ENCODE data around the gene PKD1L1. TPM values are rescaled to one million over a fixed set of nuclear protein-coding genes. Genes with fewer than 3 reads are reported as not detected.

The PKD1L1 gene
- total RNA-seq, 1 donor from 2014 or later, result 5.9 TPM

- DNase-seq (ENCODE audit: low spot score), result no peak
These were observed 43.0 kb downstream of the PKD1L1 start for GRCh38 chr7:47905076-47905920.

GRCh38 chr7:47902013-47902412 is 46.3 kb downstream of the PKD1L1 start:
- no peak for DNase-seq (ENCODE audit: low spot score)

GRCh38 chr7:47901542-47901941 is 46.7 kb downstream of the PKD1L1 start:
- no peak for DNase-seq (ENCODE audit: low spot score)

DNA sequence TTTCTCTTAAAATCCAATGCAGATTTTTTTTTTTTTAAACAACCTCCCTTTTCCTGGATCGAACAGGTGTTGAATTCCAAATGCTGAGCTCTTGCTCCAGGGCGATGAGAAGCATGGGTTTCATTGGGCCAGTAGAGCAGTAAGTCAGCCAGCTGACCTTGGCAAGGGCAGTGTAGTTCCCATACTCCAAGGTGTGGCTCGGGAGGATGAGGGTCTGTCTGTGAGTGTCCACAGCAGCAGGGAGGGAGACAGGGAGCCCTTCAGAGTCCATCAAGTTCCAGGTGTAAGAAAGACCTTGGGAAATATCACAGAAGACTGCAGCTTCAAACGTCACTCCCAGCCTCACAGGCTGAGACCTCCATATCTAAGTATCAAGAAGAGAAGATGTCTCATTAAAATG is 50.4 kb downstream of the PKD1L1 start:
- DNase-seq (ENCODE audit: low spot score), result no peak

GRCh38 chr7:47896809-47897423 is 51.4 kb downstream of the PKD1L1 start:
- no peak for DNase-seq (ENCODE audit: low spot score)

GRCh38 chr7:47895026-47895425 is 53.2 kb downstream of the PKD1L1 start:
- no peak for DNase-seq (ENCODE audit: low spot score)

DNA sequence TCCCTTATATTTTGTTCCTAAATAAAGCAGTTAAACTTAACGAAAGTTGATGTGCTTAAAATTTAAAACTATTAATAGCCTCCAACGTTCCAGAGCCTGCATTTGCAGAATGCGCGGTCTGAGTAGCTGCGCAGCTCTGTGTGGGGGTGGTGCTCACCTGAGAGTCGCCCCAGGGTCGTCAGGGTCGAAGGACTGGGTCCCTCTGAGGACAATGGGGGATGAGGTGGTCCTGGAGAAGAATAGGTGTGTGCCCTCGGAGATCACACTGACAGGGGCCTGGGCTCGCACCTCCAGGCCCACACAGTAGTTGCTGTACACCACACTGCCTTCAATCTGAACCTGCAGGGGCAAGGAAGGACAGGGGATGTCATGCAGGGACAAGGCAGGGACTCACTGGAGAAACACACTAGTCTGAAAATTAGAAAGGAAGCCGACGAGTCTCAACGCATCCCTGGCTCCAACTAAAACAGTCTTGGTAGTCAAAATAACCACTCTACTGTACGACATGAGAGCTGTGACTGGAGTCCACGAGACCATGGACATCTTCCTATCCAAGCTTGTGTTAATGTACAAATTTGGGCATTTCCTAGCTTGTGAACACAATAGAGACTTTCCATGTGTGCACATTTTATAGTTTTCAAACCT is 54.4 kb downstream of the PKD1L1 start:
- DNase-seq (ENCODE audit: low spot score), result no peak

GRCh38 chr7:47893238-47893637 is 55.0 kb downstream of the PKD1L1 start:
- DNase-seq (ENCODE audit: low spot score), result no peak

GRCh38 chr7:47890606-47891005 is 57.7 kb downstream of the PKD1L1 start:
- DNase-seq (ENCODE audit: low spot score), result no peak

- no peak for DNase-seq (ENCODE audit: low spot score)
These were observed 58.1 kb downstream of the PKD1L1 start for GRCh38 chr7:47890125-47890524.

DNA sequence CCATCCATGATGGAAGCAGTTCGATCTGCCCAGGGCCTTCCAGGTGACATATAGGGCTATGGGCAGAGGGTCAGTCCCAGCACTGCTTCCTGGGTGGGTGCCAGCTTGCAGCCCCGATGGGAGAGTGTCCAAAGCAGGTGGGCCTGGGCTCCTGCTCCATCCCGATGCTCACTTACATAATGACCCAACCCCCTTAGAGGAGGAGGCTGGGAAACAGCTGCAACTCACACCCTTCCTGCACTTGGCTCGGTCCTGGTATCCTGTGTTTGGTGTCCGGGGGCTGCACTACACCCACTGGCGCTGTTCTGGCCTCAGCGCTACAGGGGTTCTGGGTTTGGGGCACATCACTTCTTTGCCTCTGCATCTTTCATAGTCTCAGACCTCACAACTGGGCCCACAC is 58.5 kb downstream of the PKD1L1 start:
- DNase-seq (ENCODE audit: low spot score), result no peak

DNA sequence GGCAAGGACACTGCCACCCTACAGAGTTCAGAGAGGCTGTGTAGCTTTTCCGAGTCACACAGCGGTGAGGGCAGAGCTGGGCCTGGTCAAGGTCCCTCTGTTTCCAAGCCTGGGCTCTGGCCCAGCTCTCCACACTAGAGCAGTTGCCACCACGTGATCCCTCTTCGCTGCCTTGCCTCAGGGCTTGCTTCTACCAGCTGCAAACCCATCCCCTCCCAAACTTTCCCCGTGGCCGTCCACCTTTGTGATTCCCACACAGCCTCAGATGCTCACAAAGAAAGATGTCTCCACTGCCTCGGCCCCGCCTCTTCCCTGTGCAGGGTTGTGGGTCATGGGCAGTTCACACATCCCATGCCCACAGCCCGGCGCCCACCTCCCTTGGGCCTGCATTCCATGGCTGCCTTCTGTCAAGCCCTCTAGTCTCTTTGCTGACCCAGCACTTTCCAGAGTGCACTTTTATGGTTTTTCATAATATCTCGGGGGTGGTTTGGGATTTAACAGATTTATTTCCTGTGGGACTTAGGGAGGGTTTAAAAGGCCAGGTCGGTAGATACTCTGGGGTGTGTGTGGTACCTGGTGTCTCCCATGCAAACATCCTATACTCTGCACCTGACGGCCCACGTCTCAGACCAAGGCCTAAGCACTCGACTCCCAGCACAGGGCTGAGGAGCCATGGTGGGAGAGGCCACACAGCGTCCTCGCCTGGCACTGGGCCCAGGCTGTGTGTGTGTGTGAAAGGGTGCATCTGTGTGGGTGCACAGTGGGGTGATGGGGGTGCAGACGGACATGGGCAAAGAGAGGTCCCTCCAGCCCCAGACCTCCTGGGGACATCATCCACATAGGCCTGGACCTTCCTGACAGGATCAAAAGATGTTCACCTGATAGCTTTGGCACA is 59.6 kb downstream of the PKD1L1 start:
- no peak for DNase-seq (ENCODE audit: low spot score)

DNA sequence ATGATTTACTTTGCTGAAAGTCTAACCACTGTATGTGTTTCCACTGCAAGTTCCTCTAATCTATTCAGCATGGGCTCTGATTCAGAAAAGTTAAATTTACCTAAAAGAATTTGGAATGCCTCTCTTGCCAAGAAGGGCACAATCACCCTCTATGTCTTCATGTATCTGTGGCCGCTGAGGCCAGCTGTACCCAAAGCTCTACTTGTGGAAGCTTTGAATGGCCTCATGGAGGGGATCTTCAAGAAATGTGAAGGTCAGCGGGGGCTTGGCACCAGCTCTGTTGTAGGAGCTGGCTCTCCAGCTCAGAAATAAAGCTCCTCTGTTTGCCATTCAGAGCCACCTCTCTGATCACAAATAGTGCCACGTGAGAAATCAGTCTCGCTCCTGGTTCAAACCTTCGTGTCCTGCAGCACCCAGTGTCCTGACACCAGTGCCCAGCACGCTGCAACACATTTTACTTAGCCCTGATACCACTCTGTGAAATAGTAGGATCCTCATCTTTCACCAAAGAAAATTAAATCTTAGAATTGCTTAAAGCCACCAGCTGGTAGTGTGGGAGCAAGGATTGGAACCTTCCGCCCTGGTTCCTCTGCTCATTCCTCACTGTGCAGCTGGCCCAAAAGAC is 61.1 kb downstream of the PKD1L1 start:
- DNase-seq (ENCODE audit: low spot score), result no peak

GRCh38 chr7:47885987-47886811 is 62.1 kb downstream of the PKD1L1 start:
- DNase-seq (ENCODE audit: low spot score), result no peak

DNA sequence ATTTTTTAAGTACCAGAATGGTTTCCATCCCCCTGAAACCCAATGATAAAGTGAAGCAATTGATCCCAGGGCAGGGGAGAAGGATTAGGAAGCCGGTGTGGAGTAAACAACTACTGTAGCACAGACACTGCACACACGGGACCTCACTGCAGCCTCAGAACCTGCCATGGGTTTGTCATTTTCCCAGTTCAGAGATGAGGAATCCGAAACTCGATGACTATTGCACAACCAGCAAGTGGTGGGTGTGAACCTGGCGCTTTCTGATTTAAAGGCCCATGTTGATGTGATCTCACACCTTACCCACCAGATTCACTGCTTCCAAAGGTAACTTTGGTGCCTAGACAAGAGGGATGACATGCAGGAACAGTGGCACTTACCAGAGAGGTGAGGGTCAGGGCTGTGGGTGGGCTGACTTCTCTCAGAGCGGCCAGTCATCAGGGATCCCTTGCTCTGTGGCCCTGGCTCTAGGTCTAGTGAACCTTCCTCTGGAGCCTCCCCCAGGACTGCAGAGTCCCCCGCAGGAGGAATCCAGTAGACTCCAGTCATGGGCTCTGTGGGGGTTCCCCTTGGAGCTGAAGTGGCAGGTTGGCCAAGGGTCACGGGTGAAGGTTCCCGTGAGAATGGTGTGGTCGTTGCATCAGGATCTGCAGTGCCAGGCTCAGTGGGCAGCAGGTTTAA is 62.8 kb downstream of the PKD1L1 start:
- no peak for DNase-seq (ENCODE audit: low spot score)

GRCh38 chr7:47884675-47885074 is 63.6 kb downstream of the PKD1L1 start:
- DNase-seq (ENCODE audit: low spot score), result no peak

- no peak for DNase-seq (ENCODE audit: low spot score)
These were observed 65.6 kb downstream of the PKD1L1 start for GRCh38 chr7:47882635-47883034.

- no peak for DNase-seq (ENCODE audit: low spot score)
These were observed 67.0 kb downstream of the PKD1L1 start for GRCh38 chr7:47881256-47881655.

GRCh38 chr7:47878662-47879061 is 69.6 kb downstream of the PKD1L1 start:
- no peak for DNase-seq (ENCODE audit: low spot score)

- no peak for DNase-seq (ENCODE audit: low spot score)
These were observed 70.9 kb downstream of the PKD1L1 start for GRCh38 chr7:47877336-47877735.
